H9 (cell line): ENCODE data around the gene SPDYE1. TPM values are rescaled to one million over a fixed set of nuclear protein-coding genes. Genes with fewer than 3 reads are reported as not detected.

Experiments used
- DNase-seq: peaks from one replicate; pipeline ENCODE4 v3.0.0-alpha.2; 2017
- H2AFZ ChIP-seq: one replicate; pipeline ENCODE4 v1.6.1; 2013; ENCODE audit warnings: mild to moderate bottlenecking, low read length, control low read depth, moderate library complexity
- H2AK5ac ChIP-seq: 2 replicates; pipeline ENCODE4 v1.6.1; 2013; ENCODE audit warnings: low read length, control low read depth, mixed read lengths; ENCODE audit not compliant: insufficient read length
- H2BK120ac ChIP-seq: one replicate; pipeline ENCODE4 v1.6.1; 2013; ENCODE audit warnings: low read depth, mild to moderate bottlenecking, low read length, control low read depth, inconsistent platforms; ENCODE audit not compliant: poor library complexity, severe bottlenecking
- H2BK12ac ChIP-seq: 2 replicates; pipeline ENCODE4 v1.6.1; 2013; ENCODE audit warnings: low read length, control low read depth, mixed read lengths, low read depth; ENCODE audit not compliant: insufficient read length
- H2BK15ac ChIP-seq: 2 replicates; pipeline ENCODE4 v1.6.1; 2013; ENCODE audit warnings: low read depth, low read length, control low read depth
- H2BK20ac ChIP-seq: one replicate; pipeline ENCODE4 v1.6.1; 2013; ENCODE audit warnings: low read depth, mild to moderate bottlenecking, low read length, control low read depth, inconsistent platforms; ENCODE audit not compliant: poor library complexity, severe bottlenecking
- H2BK5ac ChIP-seq: 2 replicates; pipeline ENCODE4 v1.6.1; 2013; ENCODE audit warnings: low read length, control low read depth, mixed read lengths; ENCODE audit not compliant: insufficient read length
- H3K14ac ChIP-seq: 2 replicates; pipeline ENCODE4 v1.6.1; 2013; ENCODE audit warnings: low read length, control low read depth; ENCODE audit not compliant: insufficient read depth
- H3K18ac ChIP-seq: 2 replicates; pipeline ENCODE4 v1.6.1; 2013; ENCODE audit warnings: low read depth, mild to moderate bottlenecking, mixed read lengths, low read length, control low read depth; ENCODE audit not compliant: insufficient read length
- H3K23ac ChIP-seq: 2 replicates; pipeline ENCODE4 v1.6.1; 2013; ENCODE audit warnings: low read length, control low read depth, mixed read lengths, low read depth; ENCODE audit not compliant: insufficient read length
- H3K23me2 ChIP-seq: 2 replicates; pipeline ENCODE4 v1.6.1; 2013; ENCODE audit warnings: low read depth, mild to moderate bottlenecking, mixed read lengths, low read length, control low read depth; ENCODE audit not compliant: insufficient read length, poor library complexity, severe bottlenecking
- H3K27ac ChIP-seq: 2 replicates; pipeline ENCODE4 v1.5.1; 2013; ENCODE audit warnings: low read length, control low read depth, mixed read lengths, low read depth; ENCODE audit not compliant: insufficient read length
- H3K27me3 ChIP-seq: 2 replicates; pipeline ENCODE4 v1.6.1; 2013; ENCODE audit warnings: low read length, control low read depth, inconsistent platforms; ENCODE audit not compliant: insufficient read depth
- H3K4ac ChIP-seq: 2 replicates; pipeline ENCODE4 v1.6.1; 2013; ENCODE audit warnings: low read depth, mild to moderate bottlenecking, control low read depth, inconsistent platforms, low read length, moderate library complexity
- H3K4me1 ChIP-seq: 2 replicates; pipeline ENCODE4 v1.6.1; 2013; ENCODE audit warnings: low read length, control low read depth, inconsistent platforms; ENCODE audit not compliant: insufficient read depth
- H3K4me2 ChIP-seq: 2 replicates; pipeline ENCODE4 v1.6.1; 2013; ENCODE audit warnings: low read length, control low read depth, mixed read lengths; ENCODE audit not compliant: insufficient read length, insufficient read depth
- H3K56ac ChIP-seq: 2 replicates; pipeline ENCODE4 v1.6.1; 2013; ENCODE audit warnings: low read depth, mild to moderate bottlenecking, mixed read lengths, low read length, control low read depth; ENCODE audit not compliant: insufficient read length
- H3K79me1 ChIP-seq: 2 replicates; pipeline ENCODE4 v1.6.1; 2013; ENCODE audit warnings: low read depth, mild to moderate bottlenecking, moderate library complexity, low read length, control low read depth, inconsistent platforms; ENCODE audit not compliant: insufficient read depth, poor library complexity, severe bottlenecking
- H3K79me2 ChIP-seq: 2 replicates; pipeline ENCODE4 v1.6.1; 2013; ENCODE audit warnings: low read length, control low read depth, inconsistent platforms; ENCODE audit not compliant: insufficient read depth
- H3K9ac ChIP-seq: 2 replicates; pipeline ENCODE4 v1.6.1; 2013; ENCODE audit warnings: low read length, control low read depth, mixed read lengths; ENCODE audit not compliant: insufficient read length; ENCODE audit errors: extremely low read depth
- H3K9me3 ChIP-seq: one replicate; pipeline ENCODE4 v1.6.1; 2013; ENCODE audit warnings: low read depth, low read length, inconsistent platforms; ENCODE audit not compliant: control insufficient read depth
- H3T11ph ChIP-seq: one replicate; pipeline ENCODE4 v1.6.1; 2013; ENCODE audit warnings: mild to moderate bottlenecking, low read length, control low read depth, inconsistent platforms
- H4K20me1 ChIP-seq: one replicate; pipeline ENCODE4 v1.6.1; 2013; ENCODE audit not compliant: control insufficient read depth, insufficient read length, insufficient read depth
- H4K5ac ChIP-seq: 2 replicates; pipeline ENCODE4 v1.6.1; 2013; ENCODE audit warnings: low read depth, mild to moderate bottlenecking, mixed read lengths, low read length, control low read depth; ENCODE audit not compliant: insufficient read length
- H4K8ac ChIP-seq: replicated peaks from 2 replicates; pipeline ENCODE4 v1.6.1; 2013; ENCODE audit warnings: low read length, control low read depth, mixed read lengths, low read depth; ENCODE audit not compliant: insufficient read length
- H4K91ac ChIP-seq: 2 replicates; pipeline ENCODE4 v1.6.1; 2013; ENCODE audit warnings: low read depth, mild to moderate bottlenecking, moderate library complexity, mixed read lengths, low read length, control low read depth; ENCODE audit not compliant: insufficient read length
- H3K27ac Mint-ChIP-seq, 3 experiments: 2 replicates in 2 of 3; 3 replicates in 1 of 3; pipeline ENCODE4 v1.8.0; 2020 to 2021; ENCODE audit warnings: mixed read lengths in 3 of 3, mild to moderate bottlenecking in 1 of 3, moderate library complexity in 1 of 3
- H3K27me3 Mint-ChIP-seq: 2 replicates; pipeline ENCODE4 v1.8.0; 2021; ENCODE audit warnings: low read depth, mild to moderate bottlenecking, moderate library complexity, mixed read lengths
- H3K36me3 Mint-ChIP-seq, 3 experiments: 2 replicates in 2 of 3; 3 replicates in 1 of 3; pipeline ENCODE4 v1.8.0; 2020 to 2021; ENCODE audit warnings: low read depth in 3 of 3, mixed read lengths in 3 of 3; ENCODE audit not compliant: insufficient read depth in 1 of 3
- H3K4me1 Mint-ChIP-seq, 2 experiments: 2 replicates each; pipeline ENCODE4 v1.8.0; 2020; ENCODE audit warnings: mixed read lengths in 2 of 2
- H3K4me3 Mint-ChIP-seq, 2 experiments: 2 replicates in 1 of 2; 3 replicates in 1 of 2; pipeline ENCODE4 v1.8.0; 2020 to 2021; ENCODE audit warnings: mild to moderate bottlenecking in 2 of 2, mixed read lengths in 2 of 2, moderate library complexity in 1 of 2
- H3K9me3 Mint-ChIP-seq, 2 experiments: 2 replicates in 1 of 2; 3 replicates in 1 of 2; pipeline ENCODE4 v1.8.0; 2020; ENCODE audit warnings: mild to moderate bottlenecking in 2 of 2, mixed read lengths in 2 of 2, moderate library complexity in 1 of 2
- WGBS: extraction: QIAGEN DNeasy Blood & Tissue Kit; methylation state at CpG from one replicate; pipeline ENCODE4 v1.1.7; 2013; ENCODE audit warnings: missing lambda C conversion rate, low lambda C conversion rate, mixed read lengths; ENCODE audit not compliant: insufficient read length; ENCODE audit errors: extremely low coverage; 5-methylcytosine and 5-hydroxymethylcytosine counted together
- total RNA-seq: library from RNA; stranded (reverse); gene quantifications from 2 replicates; pipeline ENCODE4 v1.2.1, GENCODE V29; 2021
- TF ChIP-seq, protein P1 (sequence below): fragments of 200-600 bp; sonication (generic); conservative IDR thresholded peaks from 3 replicates; pipeline ENCODE4 v1.8.0; 2021; ENCODE audit warnings: antibody characterized with exemption, mild to moderate bottlenecking

The SPDYE1 gene
- total RNA-seq, 1 experiment from 2014 or later, result not detected

DNA sequence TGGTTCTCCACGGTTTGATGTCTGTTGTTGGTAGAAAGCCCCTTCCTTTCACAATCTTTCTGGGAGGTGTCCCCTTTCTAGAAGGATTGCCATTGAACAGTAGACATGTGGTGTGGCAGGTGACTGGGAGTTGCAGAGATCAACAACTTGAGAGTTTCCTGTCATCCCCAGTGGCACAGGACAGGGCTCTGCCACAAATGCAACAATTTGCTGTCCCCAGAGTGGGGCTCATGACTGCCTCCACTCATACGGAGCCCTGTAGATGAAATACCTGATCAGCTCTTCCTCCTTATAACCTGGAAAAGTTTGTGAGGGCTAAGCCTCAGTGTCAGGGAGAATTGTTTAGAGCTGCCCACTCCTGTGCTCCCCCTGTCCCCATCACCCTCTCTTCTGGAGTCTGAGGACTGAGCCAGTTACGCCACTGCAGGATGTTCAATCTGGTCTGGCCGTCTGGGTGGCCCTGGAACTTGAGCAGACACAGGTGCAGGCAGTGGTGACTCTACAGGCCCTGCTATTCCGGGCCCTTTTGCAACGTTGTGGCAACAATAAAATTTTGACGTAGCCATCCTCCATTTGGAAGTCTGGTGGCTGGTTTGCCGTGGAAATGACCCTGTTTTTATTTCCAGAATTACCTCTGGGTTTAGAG is 53.3 kb downstream of the SPDYE1 start:
- Histone ChIP-seq H3K9me3 (no peaks in the 10 kb centered on the region), H3K56ac (no peak overlapping the region), H3K27ac (no peak overlapping the region), H2AK5ac (no peak overlapping the region), H4K8ac (no peak overlapping the region), H4K5ac (no peak overlapping the region), H3K18ac (no peak overlapping the region), H2AFZ (no peak overlapping the region), H2BK5ac (no peak overlapping the region), H3K9ac (no peak overlapping the region), H3K23me2 (no peaks in the 10 kb centered on the region), H3K79me1 (no peaks in the 10 kb centered on the region), H3T11ph (no peak overlapping the region), H2BK20ac (no peak overlapping the region), H4K20me1 (no peaks in the 10 kb centered on the region), H3K4me2 (no peak overlapping the region), H3K27me3 (no peaks in the 10 kb centered on the region), H3K4ac (no peak overlapping the region), H2BK15ac (no peak overlapping the region), H3K23ac (no peak overlapping the region), H3K4me1 (no peaks in the 10 kb centered on the region), H3K79me2 (peaks cover 2% of the 10 kb centered on the region; the same call in 1 of the 2 replicates), H4K91ac (no peak overlapping the region), H2BK120ac (no peak overlapping the region), H2BK12ac (no peak overlapping the region), H3K14ac (no peak overlapping the region)
- no CpG with 5 or more reads among the region's 8 CpGs for WGBS
- DNase-seq, result peak; percentile 8
- TF ChIP-seq, protein P1, sequence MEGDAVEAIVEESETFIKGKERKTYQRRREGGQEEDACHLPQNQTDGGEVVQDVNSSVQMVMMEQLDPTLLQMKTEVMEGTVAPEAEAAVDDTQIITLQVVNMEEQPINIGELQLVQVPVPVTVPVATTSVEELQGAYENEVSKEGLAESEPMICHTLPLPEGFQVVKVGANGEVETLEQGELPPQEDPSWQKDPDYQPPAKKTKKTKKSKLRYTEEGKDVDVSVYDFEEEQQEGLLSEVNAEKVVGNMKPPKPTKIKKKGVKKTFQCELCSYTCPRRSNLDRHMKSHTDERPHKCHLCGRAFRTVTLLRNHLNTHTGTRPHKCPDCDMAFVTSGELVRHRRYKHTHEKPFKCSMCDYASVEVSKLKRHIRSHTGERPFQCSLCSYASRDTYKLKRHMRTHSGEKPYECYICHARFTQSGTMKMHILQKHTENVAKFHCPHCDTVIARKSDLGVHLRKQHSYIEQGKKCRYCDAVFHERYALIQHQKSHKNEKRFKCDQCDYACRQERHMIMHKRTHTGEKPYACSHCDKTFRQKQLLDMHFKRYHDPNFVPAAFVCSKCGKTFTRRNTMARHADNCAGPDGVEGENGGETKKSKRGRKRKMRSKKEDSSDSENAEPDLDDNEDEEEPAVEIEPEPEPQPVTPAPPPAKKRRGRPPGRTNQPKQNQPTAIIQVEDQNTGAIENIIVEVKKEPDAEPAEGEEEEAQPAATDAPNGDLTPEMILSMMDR, result no peak
- Mint-ChIP-seq H3K9me3 (no peaks in the 10 kb centered on the region), H3K36me3 (peaks cover 9 to 48% (median 43%) of the 10 kb centered on the region in 3 experiments; a peak in 6 of 7 replicates), H3K27me3 (no peaks in the 10 kb centered on the region), H3K4me1 (peaks cover 0 to 2% of the 10 kb centered on the region in 2 experiments; a peak in 2 of 4 replicates), H3K4me3 (no peak overlapping the region), H3K27ac (peak overlapping the region in 1 of 3 experiments; percentile 53; a peak in 2 of 7 replicates)
